GM20431 (cell line): ENCODE measurements around the gene GPR146.
"Not testable (repeated sequence)": the region's sequence is repeated elsewhere in the genome, so short reads cannot be mapped to it uniquely, and the experiment has no call there.

Experiments
- in situ Hi-C: fragments of 300-500 bp; cut with MseI, MboI; formaldehyde crosslinking; loops from one replicate; pipeline ENCODE4 v1.15.0; 2020; ENCODE audit warnings: low sequenced_read_pairs; ENCODE audit not compliant: unreplicated experiment

Gene GPR146

GRCh38 chr7:1044189-1045068 lies at the start of gene GPR146:
Gene GPR146, plus strand, starts transcription at chr7:1044546. Its CDS starts 12,970 bp downstream, at chr7:1057516.
- in situ Hi-C loops, result no loop called here

- in situ Hi-C loops, result loop anchor here (5.0 to 25.0 kb wide), 2 partner anchors 73 to 168 kb away; partner anchors contain the start of gene ZFAND2A
Measured at GRCh38 chr7:994592-995308, 49.6 kb upstream of the GPR146 start.

- in situ Hi-C loops, result loop anchor here (25.0 kb wide), 1 partner anchor 167 kb away; the partner anchor contains the start of gene ZFAND2A
Measured at GRCh38 chr7:995571-995970, 48.8 kb upstream of the GPR146 start.

GRCh38 chr7:996079-996872 lies 48.1 kb upstream of the GPR146 start:
- in situ Hi-C loops, result loop anchor here (25.0 kb wide), 1 partner anchor 166 kb away; the partner anchor contains the start of gene ZFAND2A

GRCh38 chr7:997404-998395 lies 46.6 kb upstream of the GPR146 start:
- in situ Hi-C loops, result loop anchor here (25.0 kb wide), 1 partner anchor 165 kb away; the partner anchor contains the start of gene ZFAND2A

GRCh38 chr7:999149-999879 lies 45.0 kb upstream of the GPR146 start:
- in situ Hi-C loops, result loop anchor here (25.0 kb wide), 1 partner anchor 163 kb away; the partner anchor contains the start of gene ZFAND2A

- in situ Hi-C loops, result loop anchor here (25.0 kb wide), 1 partner anchor 162 kb away; the partner anchor contains the start of gene ZFAND2A
Measured at GRCh38 chr7:999941-1000935, 44.1 kb upstream of the GPR146 start.

- in situ Hi-C loops, result not testable (repeated sequence)
Measured at GRCh38 chr7:1001069-1001770, 43.1 kb upstream of the GPR146 start.

- in situ Hi-C loops, result not testable (repeated sequence)
Measured at GRCh38 chr7:1002026-1002425, 42.3 kb upstream of the GPR146 start.

GRCh38 chr7:1002445-1002844 lies 41.9 kb upstream of the GPR146 start:
- in situ Hi-C loops, result not testable (repeated sequence)

- in situ Hi-C loops, result no loop called here
Measured at GRCh38 chr7:1004018-1004852, 40.1 kb upstream of the GPR146 start.

GRCh38 chr7:1005303-1005702 lies 39.0 kb upstream of the GPR146 start:
- in situ Hi-C loops, result no loop called here

- in situ Hi-C loops, result no loop called here
Measured at GRCh38 chr7:1007901-1008300, 36.4 kb upstream of the GPR146 start.

- in situ Hi-C loops, result no loop called here
Measured at GRCh38 chr7:1008733-1009363, 35.5 kb upstream of the GPR146 start.

- in situ Hi-C loops, result no loop called here
Measured at GRCh38 chr7:1009747-1010146, 34.6 kb upstream of the GPR146 start.
